GM15510 (cell line): ENCODE data around the gene PHYKPL.

ENCODE experiments used
- POLR2A ChIP-seq: IDR thresholded peaks from 3 replicates; pipeline ENCODE4 v1.6.1; 2011; ENCODE audit warnings: borderline replicate concordance; ENCODE audit not compliant: insufficient read length; ENCODE audit errors: extremely low read depth

PHYKPL gene

DNA sequence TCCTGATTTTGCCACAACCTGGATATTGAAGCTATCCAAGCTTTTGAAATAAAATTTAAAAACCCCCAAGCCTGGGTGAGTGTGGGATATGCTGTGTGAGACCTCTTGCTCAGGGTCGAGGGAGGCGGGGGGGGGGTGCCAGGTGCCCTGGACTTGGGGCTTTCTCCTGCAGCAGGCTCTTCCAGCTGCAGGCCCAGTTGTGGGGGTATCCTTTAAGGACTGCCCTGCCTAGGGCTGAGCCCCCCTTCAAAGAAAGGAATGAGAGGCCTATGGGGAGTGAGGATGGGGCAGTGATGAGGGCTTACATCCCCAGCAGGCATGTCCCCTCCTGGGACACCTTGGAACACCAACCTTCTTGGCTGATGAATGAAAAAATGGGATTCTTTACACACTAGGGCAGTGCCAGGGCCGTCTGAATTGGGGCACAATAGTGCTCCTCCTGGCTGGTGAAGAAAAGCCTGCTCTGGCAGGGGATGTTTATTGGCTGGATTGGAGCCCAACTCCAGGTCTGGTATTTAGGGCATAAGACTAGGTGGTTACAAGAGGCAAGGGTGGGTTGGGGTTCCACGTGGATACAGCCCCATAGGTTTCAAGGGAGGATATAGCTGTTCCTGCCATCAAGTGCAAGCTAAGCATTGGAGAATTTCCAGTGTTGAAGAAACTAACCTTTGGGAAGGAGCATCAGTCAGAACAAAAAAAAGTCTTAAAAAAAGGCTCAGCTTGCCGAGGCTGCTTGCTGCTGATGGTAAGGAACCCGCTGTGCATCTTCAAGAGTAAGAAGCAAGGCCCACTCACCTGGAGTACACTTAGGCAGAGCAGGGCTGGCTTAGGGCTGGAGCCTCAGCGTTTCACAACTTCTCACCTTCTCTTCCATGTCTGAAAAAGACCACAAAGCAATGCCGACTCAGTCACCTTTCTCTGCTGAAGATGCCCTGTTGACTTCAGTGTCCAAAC lies 21.2 kb downstream of the PHYKPL start:
- TF ChIP-seq POLR2A = peak; percentile 24

DNA sequence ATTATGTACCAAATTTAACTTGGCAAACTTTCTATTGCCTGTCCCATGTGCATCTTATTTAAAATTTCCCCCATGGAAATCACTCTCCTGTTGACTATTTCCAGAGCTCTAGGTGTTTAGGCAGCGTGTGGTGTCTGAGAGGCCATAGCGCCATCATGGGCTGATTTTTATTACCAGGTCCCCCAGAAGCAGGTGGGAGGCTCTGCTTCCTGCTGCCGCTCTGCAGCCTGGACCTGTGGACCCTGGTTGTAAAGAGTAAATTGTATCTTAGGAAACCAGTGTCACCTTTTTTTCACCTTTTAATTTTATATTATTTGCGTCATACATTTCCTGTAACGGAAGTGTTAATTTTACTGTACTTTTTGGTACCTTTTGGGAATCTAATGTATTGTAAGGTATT lies 21.9 kb downstream of the PHYKPL start:
- no peak for TF ChIP-seq POLR2A

DNA sequence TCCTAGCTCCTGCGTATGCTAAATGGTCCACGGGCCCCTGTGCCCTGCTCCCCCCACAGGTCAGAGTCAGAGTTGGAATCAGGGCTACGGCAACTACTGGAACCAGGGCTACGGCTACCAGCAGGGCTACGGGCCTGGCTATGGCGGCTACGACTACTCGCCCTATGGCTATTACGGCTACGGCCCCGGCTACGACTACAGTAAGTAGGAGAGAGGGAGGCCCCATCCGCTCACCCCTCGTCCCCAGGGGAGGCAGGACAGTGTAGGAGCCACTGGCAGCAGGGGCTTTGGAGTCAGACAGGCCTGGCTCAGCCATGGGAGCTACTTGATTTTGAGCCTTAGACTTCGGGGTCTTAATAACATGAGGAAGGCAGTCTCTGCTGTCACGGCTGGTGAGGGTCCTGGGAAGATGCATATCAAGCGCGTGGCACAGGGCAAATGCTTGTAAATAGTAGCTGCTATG lies 22.5 kb downstream of the PHYKPL start:
- no peak for TF ChIP-seq POLR2A

DNA sequence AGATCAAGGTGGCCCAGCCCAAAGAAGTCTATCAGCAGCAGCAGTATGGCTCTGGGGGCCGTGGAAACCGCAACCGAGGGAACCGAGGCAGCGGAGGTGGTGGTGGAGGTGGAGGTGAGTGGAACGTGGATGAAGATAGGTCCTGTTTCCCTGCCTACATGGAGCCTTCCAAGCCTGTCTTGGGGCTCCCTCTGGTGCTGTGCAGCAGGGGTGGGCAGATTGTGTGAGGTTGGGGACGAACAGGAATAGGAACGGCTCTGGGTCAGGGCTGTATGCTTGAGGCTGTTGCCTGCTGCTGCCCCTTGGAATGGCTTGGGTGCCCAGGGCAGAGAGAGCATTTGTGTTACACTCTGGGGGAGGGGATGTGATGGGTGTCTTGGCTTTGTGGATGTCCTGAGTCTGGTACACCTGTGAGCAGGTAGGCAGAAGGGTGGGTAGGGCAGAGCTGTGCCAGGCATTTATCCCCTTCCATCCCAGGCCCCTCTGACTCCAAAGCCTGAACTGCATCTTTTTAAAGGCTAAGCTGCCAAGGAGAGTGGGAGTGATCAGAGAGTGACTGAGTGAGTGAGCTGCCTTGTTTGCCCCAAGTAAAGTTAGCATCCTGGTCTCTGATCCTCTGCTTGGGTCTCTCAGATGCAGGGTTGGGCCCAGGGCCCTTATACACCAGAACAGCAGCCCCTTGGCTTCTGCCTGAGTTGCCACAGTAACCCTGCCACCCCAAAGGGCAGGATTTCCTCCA lies 23.1 kb downstream of the PHYKPL start:
- no peak for TF ChIP-seq POLR2A

DNA sequence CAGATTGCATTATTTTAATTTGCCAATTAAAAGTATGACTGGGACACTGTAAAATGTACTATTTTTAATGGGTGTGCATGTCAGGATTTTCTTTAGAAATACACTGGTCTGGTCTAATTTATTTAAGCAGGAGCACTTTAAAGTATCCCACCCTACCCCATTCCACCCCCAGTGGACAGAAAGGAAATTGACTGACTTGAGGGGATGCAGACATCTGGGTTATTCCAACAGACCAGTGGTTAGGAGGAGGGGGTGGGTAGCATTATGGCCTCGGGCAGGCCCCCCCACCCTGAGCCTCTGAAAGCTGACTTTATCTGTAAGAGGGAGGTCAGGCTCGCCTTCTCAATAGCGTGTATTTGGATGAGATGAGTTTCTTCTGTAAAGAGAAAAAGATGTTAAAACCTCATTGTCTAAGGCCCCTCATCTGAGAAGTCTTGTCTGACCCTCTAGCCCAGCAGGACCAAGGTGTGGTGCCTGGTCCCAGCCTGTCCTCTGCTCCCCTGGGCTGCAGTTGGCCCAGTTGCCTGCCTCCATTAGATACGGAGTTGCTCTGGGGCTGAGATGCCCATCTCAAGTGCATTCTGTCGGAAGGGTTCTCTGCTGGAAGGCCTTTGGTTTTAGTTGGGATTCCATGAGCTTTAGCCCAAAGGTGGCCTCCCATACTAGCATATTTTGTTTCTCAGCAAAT lies 23.9 kb downstream of the PHYKPL start:
- TF ChIP-seq POLR2A = no peak

DNA sequence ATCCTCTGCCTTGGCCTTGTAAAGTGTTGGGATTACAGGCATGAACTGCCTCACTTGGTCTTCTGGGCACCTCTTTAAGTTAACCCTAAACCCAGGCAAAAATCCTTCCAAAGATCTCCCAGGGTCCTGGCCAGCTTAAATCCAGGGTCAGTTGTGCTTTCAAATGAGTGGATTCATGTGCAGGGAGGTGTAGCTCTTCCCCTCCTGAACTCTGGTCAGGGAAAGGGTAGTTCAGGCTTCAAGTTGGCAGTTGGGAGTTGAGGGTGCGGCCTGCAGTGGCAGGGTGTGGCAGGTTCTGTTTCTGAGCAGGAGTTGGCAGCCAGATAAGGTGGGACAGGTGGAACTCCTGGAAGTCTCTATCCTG lies 24.7 kb downstream of the PHYKPL start:
- peak; percentile 17 for TF ChIP-seq POLR2A

DNA sequence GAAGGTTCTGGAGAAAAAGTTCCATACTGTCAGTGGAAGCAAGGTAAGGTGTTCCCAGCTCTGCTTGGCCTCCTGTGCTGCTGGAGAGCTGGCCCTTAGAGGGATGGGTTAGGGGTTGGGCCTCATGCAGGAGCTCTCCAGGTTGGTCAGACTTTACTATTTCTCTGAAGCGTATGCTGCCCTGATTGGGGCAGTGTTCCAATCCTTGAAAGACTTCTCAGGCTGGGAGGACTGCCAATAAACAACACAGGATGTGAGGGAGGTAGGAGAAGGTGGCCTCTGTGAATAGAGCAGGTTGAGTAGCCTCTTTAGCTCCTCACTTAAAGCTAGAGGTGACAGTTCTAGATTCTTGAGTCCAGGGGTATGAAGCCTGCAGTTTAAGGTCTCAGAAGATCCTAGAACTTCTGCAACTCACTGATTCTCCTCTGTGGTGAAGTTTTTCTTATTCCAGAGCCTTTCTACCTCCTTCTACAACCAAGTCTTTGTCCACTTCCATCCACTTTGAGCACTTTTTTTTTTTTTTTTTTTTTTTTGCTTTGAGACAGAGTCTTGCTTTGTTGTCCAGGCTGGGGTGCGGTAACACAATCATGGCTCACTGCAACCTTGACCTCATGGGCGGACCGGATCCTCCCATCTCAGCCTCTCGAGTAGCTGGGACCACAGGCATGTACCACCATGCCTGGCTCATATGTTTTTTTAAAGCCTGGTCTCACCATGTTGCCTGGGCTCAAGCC lies 25.3 kb downstream of the PHYKPL start:
- TF ChIP-seq POLR2A = no peak

DNA sequence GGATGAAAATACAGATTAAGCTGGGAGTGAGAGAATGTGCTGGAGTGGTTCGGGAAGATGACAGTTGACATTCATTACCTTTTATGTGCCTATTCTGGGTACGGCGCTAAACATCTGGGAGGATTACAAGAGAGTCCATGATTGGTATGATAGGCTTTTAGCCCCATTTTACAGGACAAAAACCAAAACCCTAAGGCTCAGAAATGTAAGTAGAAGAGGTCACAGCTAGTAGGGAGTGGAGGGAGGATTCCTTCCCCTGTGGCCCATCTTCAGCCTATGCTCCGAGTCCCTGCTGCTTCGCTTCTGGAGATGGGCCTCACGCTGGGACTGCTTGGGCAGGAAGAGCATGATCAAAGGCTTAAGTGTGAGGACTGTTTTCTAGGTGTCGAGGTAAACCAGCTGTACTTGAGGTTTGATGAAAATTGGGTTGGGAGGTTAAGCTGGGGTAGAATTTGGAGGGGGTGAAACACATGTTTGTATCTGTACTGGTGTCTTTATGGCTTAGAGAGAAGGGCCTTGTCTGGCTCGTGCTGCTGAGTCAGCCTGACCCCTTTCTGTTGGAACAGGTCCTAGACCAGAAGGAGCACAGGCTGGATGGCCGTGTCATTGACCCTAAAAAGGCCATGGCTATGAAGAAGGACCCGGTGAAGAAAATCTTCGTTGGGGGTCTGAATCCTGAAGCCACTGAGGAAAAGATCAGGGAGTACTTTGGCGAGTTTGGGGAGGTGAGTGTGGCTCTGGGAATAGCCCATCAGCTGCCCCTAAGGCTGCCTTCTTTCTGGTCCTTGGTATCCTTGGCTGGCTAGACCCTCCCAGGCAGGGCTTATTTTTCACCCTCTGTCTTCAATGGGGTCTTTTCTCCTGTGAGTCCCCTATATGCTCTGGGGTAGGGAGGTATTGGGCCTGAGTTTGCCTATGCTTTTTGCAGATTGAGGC lies 26.2 kb downstream of the PHYKPL start:
- no peak for TF ChIP-seq POLR2A

DNA sequence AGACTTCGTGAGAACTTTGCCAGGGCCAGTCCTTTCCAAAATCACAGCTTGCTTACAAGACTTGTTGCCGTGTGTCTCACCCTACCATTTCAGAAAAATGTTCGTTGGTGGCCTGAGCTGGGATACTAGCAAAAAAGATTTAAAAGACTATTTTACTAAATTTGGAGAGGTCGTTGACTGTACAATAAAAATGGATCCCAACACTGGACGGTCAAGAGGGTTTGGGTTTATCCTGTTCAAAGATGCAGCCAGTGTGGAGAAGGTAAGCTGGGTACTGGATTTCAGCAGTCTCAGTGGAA lies 26.9 kb downstream of the PHYKPL start:
- TF ChIP-seq POLR2A = no peak

DNA sequence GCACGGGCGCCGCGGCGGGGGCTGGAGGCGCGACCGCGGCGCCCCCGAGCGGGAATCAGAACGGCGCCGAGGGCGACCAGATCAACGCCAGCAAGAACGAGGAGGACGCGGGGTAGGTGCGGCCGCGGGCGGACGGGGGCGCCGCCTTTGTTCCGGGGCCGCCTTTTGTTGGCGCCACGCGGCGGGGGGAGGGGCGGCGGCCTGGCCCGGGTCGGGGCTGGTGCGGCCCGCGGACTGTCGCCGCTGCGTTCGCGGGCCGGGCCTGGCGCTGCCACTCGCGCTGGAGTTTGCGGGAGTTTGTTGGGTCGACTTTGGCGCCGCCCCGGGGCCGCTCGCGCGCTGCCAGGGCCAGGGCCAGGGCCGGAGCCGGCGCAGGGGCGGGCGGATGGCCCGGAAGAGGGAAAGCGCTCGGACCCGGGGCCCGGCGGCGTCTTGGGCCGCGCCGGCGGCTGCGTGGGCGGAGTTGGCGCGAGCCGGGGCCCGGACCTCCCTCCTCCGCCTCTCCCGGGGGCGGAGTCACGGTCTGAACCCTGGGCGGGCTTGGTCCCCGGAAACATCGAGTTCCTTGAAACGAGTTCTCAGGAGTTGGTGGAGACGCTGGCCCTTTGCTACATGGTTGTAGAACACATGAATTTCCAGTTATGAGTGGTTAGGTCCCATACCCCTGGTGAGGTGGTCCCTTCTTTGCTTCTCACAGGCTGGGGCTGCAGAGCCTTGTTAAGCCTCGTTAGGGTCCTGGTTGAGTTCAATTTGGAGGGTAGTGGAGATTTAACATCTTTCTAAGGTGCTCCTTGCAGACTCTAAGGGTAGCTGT lies 27.5 kb downstream of the PHYKPL start:
- TF ChIP-seq POLR2A = peak; percentile 46

DNA sequence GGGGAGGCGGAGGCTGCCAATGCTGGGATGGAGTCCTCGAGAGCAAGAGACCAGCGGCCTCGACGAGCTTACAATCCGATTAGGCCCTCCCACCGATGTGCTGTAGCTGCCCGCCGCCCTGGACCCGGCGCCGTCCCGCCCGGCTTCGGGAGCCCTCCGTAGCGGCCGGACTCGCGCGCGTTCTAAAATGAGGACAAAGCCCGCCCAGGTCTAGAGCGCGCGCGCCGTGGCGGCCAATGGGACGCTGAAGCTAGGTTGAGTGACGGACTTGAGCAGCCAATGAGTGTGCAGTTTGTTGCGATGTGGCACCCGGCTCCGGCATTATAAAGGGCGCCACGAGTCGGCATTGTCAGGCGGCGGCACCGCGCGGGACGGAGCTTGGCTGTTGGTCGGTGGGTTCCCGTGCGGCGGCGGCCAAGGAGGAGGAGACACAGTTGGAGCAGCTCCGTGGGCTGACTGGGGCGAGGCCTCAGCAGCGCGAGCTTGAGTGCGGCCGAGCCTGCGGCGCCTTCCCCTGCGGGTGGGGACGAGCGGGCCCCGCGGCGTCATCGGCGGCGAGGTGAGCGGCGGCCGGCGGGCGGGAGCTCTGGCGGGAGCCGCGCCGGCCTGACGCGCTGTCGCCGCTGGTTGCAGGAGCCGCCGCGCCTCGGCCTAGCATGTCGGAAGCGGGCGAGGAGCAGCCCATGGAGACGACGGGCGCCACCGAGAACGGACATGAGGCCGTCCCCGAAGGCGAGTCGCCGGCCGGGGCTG lies 28.2 kb downstream of the PHYKPL start, which contains the start of gene HNRNPAB:
Gene HNRNPAB (plus strand): TSS at position 352 of the 753 bp plus-strand sequence. CDS start 305 bp downstream, at position 657.
- TF ChIP-seq POLR2A = peak; percentile 100

DNA sequence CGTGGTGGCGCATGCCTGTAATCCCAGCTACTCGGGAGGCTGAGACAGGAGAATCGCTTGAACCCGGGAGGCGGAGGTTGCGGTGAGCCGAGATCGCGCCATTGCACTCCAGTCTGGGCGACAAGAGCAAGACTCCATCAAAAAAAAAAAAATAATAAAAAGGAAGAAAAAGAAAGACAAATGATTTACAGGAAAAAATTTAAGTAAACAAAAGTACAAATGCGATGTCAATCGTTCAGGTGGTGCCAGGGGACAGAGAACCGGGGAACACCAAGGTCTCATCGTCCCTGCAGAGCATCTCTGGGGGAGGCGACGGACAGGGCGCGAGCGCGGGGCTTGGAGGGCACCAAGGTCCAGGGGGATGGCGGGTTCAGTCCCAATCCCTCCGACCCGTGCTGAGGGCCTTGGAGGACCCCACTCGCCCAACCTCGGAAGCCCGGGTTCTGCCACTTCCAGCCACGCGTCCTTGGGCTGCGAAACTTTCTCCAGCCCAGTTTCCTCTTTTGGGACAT lies 28.9 kb downstream of the PHYKPL start:
- TF ChIP-seq POLR2A = no peak
